ENCODE data around the gene RPS6KA3.
"Not testable (repeated sequence)": the region's sequence is repeated elsewhere in the genome, so short reads cannot be mapped to it uniquely, and the experiment has no call there.

The RPS6KA3 gene

DNA sequence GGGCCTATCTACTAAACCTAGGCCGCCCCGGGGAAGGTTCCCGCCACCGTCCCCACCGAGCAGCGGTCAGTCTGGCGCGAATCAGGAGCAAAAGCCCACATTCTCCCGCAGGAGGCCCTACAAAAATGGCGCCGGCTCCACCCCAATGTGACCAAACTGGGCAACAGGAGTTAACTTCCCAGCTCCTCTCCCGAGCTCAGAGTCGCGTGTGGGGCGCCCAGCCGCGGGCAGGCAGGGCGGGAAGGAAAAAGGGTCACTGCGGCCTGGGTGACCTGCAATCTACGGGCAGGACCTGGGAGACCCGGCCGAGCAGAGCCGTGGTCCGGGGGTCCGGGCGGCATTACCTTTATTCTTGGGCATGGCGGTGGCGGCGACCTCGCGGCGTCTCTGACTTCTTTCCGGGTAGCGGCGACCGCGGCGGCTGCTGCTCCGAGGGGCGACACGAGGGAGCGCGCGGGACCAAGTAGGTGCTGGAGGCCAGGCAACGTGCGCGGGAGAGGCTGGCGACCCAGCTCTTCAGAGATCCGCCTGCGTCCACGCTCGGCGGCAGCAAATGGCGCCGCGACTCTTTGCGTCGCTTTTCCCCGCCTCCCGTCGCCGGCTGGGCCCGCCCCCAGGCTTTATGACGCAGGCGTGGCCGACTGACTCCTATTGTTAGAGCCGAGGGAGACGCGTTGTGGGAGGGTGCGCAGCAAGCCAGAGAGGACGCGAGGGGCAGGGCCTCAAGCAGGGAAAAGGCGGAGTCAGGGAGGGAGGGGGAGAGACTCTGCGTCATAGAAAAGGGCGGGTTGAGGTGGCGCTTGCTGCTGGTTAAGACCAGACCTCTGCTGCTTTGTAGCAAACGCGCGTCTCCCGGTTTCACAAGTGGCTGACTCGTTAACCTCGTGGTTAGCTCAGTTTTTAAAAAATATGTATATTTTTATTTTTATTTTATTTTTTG lies 125.2 kb downstream of the RPS6KA3 start, which contains the start of gene EIF1AX:
Gene EIF1AX, minus strand, starts transcription at position 558 of the 940 bp plus-strand sequence. Its CDS starts 198 bp downstream, at position 360.
- peak; percentile 81 for DNase-seq

DNA sequence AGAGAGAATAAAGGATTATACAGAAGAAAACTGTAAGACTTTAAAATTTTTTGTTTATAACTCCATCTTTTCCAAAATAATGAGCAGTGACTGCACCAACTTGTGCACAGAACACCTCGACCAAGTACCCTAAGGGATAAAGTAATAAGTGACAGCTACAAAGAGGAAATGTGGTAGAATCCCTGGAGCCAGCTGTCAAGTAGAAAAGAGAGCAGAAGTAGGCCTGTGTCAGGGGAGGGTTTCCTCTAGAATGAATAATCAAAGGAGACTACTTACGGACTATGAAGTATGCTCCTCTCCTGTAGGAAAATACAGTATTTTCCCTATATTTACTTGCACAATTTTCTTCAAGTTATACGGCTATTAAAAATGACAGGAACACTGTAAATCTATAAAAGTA lies 126.3 kb downstream of the RPS6KA3 start:
- no peak for DNase-seq

DNA sequence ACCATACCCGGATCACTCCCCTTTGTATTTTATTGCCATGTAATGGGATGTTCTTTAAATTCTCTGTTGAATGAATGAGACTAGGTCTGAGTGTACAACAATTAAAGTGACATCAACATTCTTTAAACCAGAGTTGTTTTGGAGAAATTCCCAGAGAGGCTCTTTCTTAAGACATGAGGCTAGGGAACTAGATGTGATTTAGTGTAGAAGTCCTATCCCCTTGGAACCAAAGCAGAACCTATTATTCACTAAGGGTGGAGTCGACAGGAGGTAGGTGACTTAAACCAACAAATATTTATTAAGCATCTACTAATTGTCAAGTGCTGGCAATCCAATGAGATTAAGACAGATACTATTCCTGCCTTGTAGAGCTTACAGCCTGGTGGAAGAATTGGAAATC lies 126.7 kb downstream of the RPS6KA3 start:
- no peak for DNase-seq

DNA sequence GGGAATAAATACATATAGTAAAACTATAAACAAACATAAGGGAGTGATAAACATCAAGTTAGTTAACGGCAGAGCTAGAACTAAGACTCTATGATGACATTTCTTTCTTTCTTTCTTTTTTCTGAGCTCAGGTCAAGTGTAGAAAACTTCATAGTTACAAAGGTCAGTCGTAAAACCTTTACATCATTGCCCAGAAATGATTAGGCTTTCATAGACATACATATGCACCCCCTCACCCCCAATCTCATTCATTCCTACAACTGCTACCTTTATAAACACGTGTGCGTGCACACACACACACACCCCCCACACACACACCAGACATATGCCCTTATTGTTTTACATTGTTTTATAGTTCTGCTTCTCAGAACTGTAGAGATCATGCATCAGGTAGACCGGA lies 130.8 kb downstream of the RPS6KA3 start:
- no peak for DNase-seq

DNA sequence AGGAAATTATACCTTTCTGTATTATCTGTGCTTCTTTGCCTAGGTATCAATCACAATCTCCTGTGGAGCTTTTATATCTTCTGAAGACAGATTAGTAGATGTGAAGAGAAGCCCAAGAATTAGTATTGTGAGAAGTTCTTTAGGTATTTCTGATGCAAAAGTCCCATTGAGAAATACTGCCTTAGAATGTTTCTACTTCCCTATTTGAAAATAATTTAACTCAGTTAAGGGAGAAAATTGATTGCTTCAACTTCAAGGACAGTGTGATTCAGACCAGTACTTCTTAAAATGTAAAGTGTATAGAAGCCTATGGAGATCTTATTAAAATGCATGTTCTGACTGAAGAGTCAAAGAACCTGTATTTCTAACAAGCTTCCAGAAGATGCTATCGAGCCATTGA lies 134.0 kb downstream of the RPS6KA3 start:
- no peak for DNase-seq

DNA sequence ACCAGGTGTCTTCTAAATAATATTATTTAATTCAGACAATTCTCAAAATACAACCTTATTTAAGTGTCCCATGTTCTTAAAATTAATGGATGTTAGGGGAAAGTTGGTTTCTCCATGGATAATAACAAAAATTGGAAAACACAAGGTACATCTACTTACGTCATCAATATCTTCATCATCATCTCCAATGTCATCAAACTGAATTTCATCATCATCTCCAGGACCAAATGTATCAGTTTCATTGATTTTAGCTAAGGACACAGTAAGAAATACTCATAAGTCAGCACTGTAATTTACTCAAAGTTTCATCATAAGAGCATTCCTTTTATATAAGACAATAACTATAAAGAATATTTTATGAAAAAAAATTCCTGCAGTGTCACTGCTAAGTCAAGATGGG lies 136.4 kb downstream of the RPS6KA3 start:
- DNase-seq = no peak

DNA sequence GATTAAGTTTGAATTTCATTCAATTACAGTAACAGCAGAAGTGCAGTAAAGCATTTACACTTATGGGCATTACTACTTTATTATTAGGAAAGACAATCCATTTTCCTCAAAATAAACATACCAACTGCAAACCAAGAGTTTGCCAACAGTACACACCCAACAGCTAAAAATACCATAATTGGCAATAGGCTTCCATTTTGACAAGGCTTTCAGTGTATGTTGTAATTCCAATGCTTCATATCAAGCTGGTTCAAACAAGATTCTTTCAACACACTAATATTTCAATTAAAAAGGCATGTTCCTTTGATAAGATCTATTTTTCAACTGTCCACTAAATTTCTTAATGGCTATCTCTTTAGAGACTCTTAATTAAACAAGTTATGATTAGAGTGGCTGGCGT lies 137.2 kb downstream of the RPS6KA3 start:
- no peak for DNase-seq

DNA sequence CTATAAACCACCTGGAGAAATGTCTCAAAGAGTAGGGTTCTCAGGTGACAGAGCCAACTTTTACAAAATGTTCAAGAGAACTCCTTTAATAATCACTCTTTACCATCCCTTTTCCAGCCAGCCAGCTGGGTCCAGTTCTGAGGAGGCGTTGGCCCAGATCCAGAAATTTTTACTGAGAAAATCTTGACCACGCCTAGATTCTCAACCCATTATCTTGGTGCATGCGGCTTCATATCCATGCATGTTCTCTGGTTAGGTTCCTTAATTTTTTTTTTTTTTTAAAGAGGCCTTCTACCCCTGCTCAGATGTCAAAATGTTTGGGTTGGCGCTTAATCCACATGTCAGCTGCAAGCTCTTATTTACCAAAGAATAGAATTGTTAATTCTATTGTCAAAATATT lies 138.0 kb downstream of the RPS6KA3 start:
- DNase-seq = no peak

DNA sequence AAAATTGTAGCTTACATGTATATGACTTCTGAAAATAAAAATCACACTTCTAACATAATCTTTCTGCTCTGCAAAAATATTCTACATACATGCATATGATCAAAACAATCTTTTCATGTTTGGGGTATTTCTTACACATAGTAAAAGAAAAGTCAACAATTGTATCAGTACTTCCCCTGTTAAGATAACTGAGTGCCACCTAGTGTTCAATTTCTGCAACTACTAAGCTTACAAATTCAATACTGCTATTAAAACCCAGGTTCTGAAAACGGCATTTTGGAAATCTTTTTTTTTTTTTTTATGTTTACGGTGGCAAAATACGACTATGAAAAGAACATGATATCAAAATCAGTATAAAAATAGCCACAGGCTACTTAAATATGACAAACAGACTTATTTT lies 139.3 kb downstream of the RPS6KA3 start:
- not testable (repeated sequence) for DNase-seq

DNA sequence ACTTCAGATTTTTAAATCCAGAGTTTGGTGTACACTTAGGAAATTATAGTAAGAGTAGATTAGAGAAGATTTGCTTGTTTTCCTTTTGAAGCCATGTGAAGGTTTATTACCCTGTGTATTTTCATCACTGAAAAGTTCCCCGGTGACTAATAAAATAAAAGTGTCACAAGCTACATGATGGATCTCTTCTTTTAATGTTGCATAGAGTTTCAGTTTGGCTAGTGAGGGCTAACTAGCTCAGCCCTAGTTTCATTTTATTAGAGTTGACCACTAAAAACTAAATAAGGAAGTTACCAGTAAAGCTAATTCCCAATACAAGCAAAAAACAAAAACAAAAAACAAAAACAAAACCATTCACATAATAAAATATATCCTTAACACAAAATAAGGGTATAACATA lies 139.9 kb downstream of the RPS6KA3 start:
- DNase-seq = not testable (repeated sequence)

DNA sequence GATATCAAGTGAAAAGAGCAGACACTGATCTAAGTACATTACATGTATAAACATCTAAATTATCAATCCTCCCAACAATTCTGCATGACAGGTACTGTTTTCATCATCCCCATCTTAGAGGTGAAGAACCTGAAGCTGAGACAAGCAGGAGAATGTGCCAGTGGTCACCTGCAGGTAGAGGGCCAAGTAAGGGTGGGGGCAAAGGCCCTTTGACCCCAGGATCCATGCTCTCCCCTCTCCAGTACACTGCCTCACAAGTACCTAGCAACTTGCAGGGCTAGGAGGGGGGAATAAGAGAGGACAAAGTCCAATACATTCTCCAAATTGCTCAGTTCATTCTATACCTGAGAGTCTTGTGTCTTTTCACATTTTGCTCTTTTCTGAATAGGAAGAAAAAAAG lies 141.7 kb downstream of the RPS6KA3 start:
- no peak for DNase-seq

DNA sequence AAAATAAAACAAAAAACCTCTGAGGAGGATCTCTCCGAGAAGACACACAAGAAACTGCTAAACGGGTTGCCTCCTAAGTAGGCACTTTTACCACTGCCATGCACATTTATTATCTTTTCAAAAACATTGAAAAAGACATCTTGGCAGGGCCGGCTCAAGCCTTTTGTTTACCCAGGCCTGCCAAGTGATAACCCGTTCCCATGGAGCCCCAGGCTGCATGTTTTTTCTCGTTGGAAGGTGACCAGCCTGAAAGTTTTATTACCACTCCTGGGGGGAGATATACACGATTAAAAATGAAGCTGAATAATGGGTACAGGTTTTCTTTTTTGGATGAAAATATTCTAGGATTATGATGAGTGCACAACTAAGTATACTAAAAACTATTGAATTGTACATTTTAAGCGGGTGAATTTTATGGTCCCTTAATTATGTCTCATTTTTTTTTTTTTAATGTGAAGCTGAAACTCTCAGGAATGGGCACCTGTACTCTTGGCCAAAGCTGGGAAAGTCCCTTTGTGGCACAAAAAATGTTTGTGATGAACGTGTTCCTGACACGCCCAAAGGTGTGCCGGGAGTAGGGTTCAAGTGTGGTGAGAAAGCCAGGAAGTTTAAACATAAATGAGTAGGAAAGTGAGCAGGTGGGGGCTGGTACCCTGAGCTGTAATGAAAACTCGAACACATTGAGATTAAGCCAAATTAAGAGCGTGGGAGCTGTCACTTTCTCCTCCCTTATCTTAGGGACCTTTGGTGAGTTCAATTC lies 148.5 kb downstream of the RPS6KA3 start:
- DNase-seq = no peak

DNA sequence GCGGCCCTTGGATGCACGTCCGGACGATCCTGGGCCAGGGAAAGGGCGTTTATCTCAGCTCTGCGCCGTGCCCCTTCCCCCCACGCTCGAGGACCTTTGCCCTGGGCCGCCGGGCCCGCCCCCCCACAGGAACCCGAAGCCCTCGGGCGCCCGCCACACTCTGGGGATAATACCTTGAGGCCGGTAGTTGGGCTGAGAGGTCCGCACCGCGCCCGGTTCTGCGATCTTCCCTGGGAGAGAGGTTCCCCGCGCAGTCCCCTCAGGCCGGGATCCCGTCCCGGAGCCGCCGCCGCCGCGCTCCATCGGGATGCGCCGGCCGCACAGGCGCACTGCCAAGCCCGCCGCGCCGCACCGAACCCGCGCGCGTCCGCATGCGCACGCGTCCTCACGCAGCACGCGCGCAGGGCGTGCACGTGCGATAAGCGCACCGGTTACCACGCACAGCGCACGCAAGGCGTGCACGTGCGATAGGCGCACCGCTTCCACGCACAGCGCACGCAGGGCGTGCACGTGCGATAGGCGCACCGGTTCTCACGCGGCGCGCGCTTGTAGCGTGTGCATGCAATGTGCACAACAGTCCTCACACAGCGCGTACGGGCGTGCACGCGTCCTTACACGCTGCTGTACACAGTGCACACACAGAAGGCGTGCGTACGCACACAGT lies 150.0 kb downstream of the RPS6KA3 start, which contains the start of gene MAP7D2:
Gene MAP7D2, minus strand, starts transcription at position 331 of the 664 bp plus-strand sequence. Its CDS starts 28 bp downstream, at position 303.
- no peak for DNase-seq

DNA sequence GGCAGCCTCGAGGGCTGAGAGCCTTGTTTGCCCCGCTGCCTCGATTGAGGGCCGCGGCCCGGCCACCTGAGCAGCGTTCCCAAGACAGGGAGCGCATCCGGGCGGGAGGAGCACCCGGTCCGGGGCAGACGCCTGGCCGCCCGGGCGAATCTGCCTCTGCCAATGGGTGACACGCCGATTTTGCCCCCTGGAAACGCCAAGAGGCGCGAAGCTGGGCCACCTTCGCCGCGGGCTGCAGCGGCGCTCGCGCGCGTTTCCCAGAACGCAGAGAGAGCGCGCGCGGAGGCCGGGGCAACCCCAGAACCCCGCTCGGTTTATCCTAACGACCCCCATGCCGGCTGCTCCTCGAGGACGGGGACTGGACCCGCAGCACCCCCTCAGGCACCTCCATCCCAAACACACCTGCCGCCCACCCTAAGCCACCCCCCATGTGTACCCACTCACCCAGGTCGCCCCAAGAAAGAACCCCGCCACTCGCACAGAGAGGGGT lies 150.6 kb downstream of the RPS6KA3 start:
- DNase-seq = no peak

DNA sequence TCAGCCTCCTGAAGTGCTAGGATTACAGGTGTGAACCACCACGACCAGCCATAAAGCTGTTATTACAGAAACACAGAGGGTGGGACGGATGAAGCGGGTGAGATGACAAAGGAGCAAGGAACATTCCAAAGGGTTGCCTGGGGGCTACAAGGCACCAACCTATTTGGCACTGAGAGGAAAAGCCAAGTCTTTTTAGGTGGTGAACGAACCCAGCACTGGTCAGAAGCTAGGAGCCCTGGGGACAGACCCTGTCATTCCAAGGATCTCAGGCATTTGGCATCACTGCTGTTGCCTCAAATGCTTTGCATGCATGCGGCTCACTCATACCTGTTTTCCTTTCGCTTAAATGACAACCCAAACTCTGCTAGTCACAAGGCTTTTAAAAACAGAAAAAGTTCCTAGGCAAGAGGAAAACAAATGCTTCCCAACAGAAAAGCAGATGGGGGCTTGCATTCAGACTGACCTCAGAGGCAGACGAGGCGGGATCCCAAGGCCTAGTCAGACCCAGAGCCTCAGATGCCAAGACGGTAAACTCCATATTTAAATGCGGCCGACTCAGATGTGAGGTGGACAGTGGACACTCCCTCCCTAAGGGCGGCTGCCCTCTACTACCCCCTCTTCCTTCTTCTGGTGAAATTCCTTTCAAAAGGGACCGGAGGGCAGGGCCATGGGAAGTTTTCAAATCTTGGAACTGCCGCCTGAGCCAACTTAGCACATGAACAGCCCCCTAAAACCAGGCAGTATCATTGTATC lies 154.5 kb downstream of the RPS6KA3 start:
- no peak for DNase-seq

DNA sequence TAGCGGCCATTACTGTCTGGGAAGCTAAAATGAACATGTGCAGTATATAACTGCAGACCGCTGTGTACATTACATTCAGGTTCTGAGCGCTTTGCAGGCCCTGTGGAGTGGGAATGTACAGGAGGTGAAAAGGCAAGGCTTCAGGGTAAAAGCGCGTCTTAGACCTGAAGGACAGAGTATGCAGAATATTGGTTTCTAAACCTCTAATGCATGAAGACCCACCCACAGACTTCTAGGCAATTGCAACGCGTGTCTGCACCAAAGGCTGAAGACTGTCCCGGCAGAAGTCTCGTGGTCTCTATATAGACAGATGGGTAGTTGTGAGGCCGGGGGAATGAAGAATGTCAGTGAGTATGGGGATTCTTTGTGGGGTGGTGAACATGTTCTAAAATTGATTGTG lies 155.4 kb downstream of the RPS6KA3 start:
- no peak for DNase-seq

DNA sequence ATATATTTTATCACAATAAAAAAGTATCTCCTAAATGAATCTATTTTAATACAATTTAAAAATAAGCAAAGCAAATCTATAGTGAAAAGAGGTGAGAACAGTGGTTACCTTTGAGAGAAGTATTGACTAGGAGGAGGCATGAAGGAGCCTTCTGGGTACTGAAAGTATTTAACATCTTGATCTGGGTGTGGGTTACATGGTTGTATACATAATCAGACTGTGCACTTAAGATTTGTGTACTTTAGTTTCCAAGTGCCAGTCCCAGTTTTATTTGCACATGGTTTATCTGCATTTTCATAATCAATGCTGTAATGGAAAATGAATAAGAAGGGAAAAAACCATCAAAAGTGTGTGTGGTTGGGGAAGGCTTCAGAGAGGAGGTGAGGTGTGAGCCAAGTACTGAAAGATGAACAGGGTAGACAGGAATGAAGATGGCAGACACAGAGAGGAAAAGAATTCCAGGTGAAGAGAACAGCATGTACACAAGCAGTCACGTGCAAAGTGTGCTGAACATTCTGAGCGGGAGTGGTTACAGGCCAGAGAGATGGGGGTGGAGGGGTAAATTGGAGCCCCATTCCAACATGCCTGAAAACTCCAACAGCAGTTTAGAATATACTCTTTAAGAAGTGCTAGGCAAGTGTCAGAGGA lies 164.7 kb downstream of the RPS6KA3 start:
- DNase-seq = no peak

All from NCI-H2029 treated with DMSO at 0.1 percent for 48 hours (cell line).